ENCODE data around the gene CEACAM1.
"Not testable (repeated sequence)": the region's sequence is repeated elsewhere in the genome, so short reads cannot be mapped to it uniquely, and the experiment has no call there.

Gene CEACAM1

DNA sequence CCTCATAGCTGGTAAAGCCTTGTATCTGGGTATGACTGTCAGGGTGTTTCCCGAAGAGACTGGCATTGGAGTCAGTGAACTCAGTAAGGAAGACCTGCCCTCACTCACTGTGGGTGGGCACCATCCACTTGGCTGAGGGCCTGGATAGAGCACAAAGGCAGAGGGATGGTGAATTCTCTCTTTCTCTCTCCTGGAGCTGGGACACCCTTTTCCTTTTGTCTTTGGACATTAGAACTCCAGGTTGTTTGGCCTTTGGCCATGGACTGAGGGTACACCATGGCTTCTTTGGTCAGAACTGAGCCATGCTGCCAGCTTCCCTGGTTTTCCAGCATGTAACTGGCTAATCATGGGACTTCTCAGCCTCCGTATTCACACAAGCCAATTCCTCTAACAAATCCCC, 4.6 kb upstream of the CEACAM1 start:
- TF ChIP-seq, protein P1, sequence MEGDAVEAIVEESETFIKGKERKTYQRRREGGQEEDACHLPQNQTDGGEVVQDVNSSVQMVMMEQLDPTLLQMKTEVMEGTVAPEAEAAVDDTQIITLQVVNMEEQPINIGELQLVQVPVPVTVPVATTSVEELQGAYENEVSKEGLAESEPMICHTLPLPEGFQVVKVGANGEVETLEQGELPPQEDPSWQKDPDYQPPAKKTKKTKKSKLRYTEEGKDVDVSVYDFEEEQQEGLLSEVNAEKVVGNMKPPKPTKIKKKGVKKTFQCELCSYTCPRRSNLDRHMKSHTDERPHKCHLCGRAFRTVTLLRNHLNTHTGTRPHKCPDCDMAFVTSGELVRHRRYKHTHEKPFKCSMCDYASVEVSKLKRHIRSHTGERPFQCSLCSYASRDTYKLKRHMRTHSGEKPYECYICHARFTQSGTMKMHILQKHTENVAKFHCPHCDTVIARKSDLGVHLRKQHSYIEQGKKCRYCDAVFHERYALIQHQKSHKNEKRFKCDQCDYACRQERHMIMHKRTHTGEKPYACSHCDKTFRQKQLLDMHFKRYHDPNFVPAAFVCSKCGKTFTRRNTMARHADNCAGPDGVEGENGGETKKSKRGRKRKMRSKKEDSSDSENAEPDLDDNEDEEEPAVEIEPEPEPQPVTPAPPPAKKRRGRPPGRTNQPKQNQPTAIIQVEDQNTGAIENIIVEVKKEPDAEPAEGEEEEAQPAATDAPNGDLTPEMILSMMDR (IDR thresholded peaks at IDR 0.05; ENCODE audit: borderline replicate concordance, insufficient read depth, low read depth, low read length), result no peak
- no peak overlapping the region for H3K4me3 ChIP-seq (ENCODE audit: low read depth, low read length)

DNA sequence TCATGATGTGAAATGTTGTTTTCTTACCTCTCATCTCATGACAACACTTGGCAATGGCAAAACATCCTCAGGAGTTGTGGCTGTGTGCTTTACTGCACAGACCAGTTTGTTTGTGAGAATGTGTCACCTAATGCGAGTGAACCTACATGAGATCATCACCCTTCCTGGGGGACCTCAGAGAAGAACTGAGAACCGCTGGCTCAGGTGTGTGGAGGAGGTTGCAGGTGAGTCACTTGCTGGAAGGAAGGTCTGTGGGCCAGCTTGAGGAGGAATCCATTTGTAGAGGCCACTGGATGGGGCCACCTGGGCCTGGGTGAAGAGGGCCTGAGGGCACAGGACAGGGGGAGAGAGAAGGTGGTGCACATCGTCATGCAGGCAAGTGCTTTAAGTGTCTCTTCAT, 3.0 kb upstream of the CEACAM1 start:
- H3K4me3 ChIP-seq (ENCODE audit: low read depth, low read length), result no peak overlapping the region
- TF ChIP-seq, protein P1 (IDR thresholded peaks at IDR 0.05; ENCODE audit: borderline replicate concordance, insufficient read depth, low read depth, low read length), result no peak

DNA sequence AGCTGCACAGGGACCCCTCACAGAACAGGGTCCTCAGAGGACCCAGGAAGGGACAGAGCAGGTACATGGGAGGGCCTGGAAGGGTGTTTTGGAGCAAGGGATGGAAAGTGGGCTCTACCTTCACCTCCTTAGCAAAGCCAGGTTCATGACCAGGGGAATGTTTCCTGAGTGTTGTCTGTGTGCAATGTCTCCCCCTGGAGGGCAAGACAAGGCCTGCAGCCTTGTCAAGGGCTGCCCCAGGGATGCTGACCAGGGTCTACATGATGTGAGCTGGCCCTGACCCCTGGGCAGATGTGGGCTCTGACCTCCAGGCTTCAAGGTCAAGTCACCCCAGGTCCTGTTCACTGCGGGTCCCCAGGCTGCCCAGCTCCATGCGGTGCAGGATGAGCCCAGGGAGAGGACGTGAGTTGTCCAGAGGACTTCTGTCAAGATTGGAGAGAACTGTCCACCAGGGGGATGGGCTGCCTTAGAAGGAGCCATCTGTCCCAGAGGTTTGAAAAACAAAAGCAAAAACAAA, 1.0 kb upstream of the CEACAM1 start:
- TF ChIP-seq, protein P1 (IDR thresholded peaks at IDR 0.05; ENCODE audit: borderline replicate concordance, insufficient read depth, low read depth, low read length), result peak; percentile 95
- H3K4me3 ChIP-seq (ENCODE audit: low read depth, low read length), result no peak overlapping the region

DNA sequence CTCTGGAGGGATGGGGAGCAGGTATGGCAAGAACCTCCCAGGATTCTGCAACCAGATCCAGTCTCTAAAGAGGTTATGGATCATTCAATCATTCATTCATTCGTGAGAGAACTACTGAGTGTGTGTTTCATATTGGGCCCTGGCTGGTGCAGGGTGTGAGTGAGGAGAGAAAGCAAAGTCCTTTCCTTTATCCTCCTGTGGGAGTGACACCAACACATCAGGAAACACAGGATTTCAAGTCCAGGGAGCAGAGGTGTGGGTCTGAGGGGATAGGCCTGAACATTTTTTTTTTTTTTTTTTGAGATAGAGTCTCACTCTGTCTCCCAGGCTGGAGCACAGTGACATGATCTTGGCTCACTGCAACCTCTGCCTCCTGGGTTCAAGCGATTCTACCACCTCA, 3.3 kb downstream of the CEACAM1 start:
- H3K4me3 ChIP-seq (ENCODE audit: low read depth, low read length), result no peak overlapping the region
- TF ChIP-seq, protein P1 (IDR thresholded peaks at IDR 0.05; ENCODE audit: borderline replicate concordance, insufficient read depth, low read depth, low read length), result no peak

DNA sequence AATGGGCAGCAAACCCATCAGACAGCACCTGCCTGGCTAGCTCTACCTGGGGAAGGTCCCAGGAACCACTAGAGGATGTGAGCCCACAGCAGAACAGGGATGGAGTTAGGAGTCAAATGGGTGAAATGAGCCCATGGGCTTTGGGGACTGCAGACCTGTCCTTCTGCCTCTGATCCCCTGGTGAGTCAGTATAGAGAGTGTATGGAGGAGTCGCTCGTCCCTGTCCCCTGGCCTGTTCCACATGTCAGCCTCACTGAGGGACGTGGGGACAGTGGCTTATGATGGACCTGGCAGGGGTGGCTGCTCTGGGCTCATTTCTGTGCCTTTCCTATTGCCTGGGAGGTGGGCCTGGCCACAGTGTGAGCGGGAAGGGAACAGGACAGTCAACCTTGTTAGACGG, 4.0 kb downstream of the CEACAM1 start:
- TF ChIP-seq, protein P1 (IDR thresholded peaks at IDR 0.05; ENCODE audit: borderline replicate concordance, insufficient read depth, low read depth, low read length), result no peak
- H3K4me3 ChIP-seq (ENCODE audit: low read depth, low read length), result no peak overlapping the region

DNA sequence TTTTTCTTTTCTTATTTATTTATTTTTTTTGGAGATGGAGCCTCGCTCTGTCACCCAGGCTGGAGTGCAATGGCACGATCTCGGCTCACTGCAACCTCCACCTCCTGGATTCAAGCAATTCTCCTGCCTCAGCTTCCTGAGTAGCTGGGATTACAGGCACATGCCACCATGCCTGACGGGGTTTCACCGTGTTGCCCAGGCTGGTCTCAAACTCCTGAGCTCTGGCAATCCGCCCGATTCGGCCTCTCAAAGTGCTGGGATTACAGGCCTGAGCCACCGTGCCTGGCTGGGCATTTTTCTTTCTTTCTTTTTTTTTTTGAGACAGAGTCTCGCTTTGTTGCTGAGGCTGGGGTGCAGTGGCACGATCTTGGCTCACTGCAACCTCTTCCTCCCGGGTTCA, 6.0 kb downstream of the CEACAM1 start:
- H3K4me3 ChIP-seq (ENCODE audit: low read depth, low read length), result not testable (repeated sequence)

DNA sequence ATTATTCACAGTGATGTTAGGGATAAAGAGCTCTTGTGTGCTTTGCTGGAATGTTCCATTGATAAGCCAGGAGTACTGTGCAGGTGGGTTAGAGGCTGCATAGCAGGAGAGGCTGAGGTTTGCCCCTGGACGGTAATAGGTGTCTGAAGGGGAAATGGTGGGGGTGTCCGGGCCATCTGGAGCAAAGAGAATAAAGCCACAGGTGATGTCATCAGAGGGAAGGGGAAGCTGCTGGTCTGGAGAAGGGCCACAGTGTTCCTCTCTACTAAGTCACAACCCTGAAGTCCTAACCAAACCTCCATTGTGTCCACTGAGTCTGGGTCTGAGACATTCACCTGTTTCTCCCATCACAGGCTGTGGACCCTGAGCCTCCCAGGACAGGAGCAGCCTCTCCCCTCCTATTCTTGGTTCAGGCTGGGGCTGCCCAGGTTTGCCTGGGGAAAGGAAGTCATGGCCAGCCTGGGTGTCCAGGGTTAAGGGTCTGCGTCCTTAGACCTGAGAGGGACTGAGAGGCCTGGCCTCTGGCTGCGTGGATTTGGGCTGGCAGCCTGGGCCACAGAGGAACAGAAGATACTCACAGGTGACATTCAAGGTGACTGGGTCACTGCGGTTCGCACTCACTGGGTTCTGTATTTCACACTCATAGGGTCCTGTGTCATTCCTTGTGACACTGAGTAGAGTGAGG, 6.8 kb downstream of the CEACAM1 start:
- TF ChIP-seq, protein P1 (IDR thresholded peaks at IDR 0.05; ENCODE audit: borderline replicate concordance, insufficient read depth, low read depth, low read length), result no peak

More for the DNA sequence above, 6.8 kb downstream of the CEACAM1 start:
- H3K4me3 ChIP-seq (ENCODE audit: low read depth, low read length), result no peak overlapping the region
